ENCODE results near the gene LRWD1.
"Not testable (repeated sequence)": the region's sequence is repeated elsewhere in the genome, so short reads cannot be mapped to it uniquely, and the experiment has no call there.

Gene LRWD1

GRCh38 chr7:102515889-102516288 is 51.1 kb downstream of the LRWD1 start:
- H3K9me3 Mint-ChIP-seq; ATAC-seq; H3K27me3 Mint-ChIP-seq; H3K36me3 Mint-ChIP-seq (ENCODE audit: low read depth); H3K4me3 Mint-ChIP-seq; H3K4me1 Mint-ChIP-seq; H3K27ac Mint-ChIP-seq; DNase-seq: not testable (repeated sequence)

GRCh38 chr7:102516951-102517350 is 52.2 kb downstream of the LRWD1 start:
- not testable (repeated sequence) for H3K4me3 Mint-ChIP-seq; H3K36me3 Mint-ChIP-seq (ENCODE audit: low read depth); H3K27me3 Mint-ChIP-seq; H3K9me3 Mint-ChIP-seq; DNase-seq; H3K4me1 Mint-ChIP-seq; H3K27ac Mint-ChIP-seq
- peak; percentile 14 for ATAC-seq

- H3K27ac Mint-ChIP-seq; H3K27me3 Mint-ChIP-seq; H3K4me3 Mint-ChIP-seq; H3K9me3 Mint-ChIP-seq; H3K36me3 Mint-ChIP-seq (ENCODE audit: low read depth); H3K4me1 Mint-ChIP-seq; DNase-seq: not testable (repeated sequence)
- peak; percentile 85 for ATAC-seq
Observed at GRCh38 chr7:102517550-102518147, 52.9 kb downstream of the LRWD1 start, which contains the start of gene RASA4B. TSS of gene RASA4B (minus strand) at chr7:102517777. CDS start at chr7:102517710, 67 bp downstream.

GRCh38 chr7:102520797-102521196 is 56.0 kb downstream of the LRWD1 start:
- H3K4me3 Mint-ChIP-seq; H3K4me1 Mint-ChIP-seq; DNase-seq; H3K27me3 Mint-ChIP-seq; H3K27ac Mint-ChIP-seq; H3K36me3 Mint-ChIP-seq (ENCODE audit: low read depth); H3K9me3 Mint-ChIP-seq; ATAC-seq: not testable (repeated sequence)
